CD14-positive monocyte (primary cell): ENCODE data around the gene QPCTL. TPM values are rescaled to one million over a fixed set of nuclear protein-coding genes. Genes with fewer than 3 reads are reported as not detected.
A peak's percentile ranks its signal among the peaks of the same experiment; 100 is the strongest.

ENCODE experiments used
- DNase-seq, 3 donors: peaks; one replicate each; pipeline ENCODE4 v3.0.0-alpha.2; 2011 to 2022
- H2AFZ ChIP-seq: 2 replicates; pipeline ENCODE4 v1.6.0; 2012; ENCODE audit warnings: mild to moderate bottlenecking, low read depth, low read length, inconsistent platforms; ENCODE audit not compliant: insufficient read depth, poor library complexity, severe bottlenecking
- H3K27ac ChIP-seq, 2 donors: 1 replicate in 1 of 2; 2 replicates in 1 of 2; pipeline ENCODE4 v1.5.1; 2012 to 2013; ENCODE audit warnings: low read length in 2 of 2, control low read depth in 1 of 2, inconsistent platforms in 1 of 2, low read depth in 1 of 2, mild to moderate bottlenecking in 1 of 2
- H3K27me3 ChIP-seq, 2 donors: one replicate each; pipeline versions ENCODE4 v1.6.0 to v1.6.1; 2011 to 2013; ENCODE audit warnings: low read length in 2 of 2; ENCODE audit not compliant: control insufficient read depth in 2 of 2, insufficient read depth in 2 of 2
- H3K36me3 ChIP-seq, 2 donors: replicated peaks in 1 of 2; 1 replicate in 1 of 2; 2 replicates in 1 of 2; pipeline versions ENCODE4 v1.5.1 to v1.6.1; 2012 to 2013; ENCODE audit warnings: low read length in 2 of 2, control low read depth in 1 of 2, inconsistent platforms in 1 of 2, mild to moderate bottlenecking in 1 of 2; ENCODE audit not compliant: insufficient read depth in 2 of 2, control insufficient read depth in 1 of 2
- H3K4me1 ChIP-seq, 2 donors: 1 replicate in 1 of 2; 2 replicates in 1 of 2; pipeline versions ENCODE4 v1.5.1 to v1.6.1; 2012 to 2013; ENCODE audit warnings: low read length in 2 of 2, control low read depth in 1 of 2, inconsistent platforms in 1 of 2, mild to moderate bottlenecking in 1 of 2, moderate library complexity in 1 of 2; ENCODE audit not compliant: insufficient read depth in 2 of 2, control insufficient read depth in 1 of 2
- H3K4me2 ChIP-seq: replicated peaks from 2 replicates; pipeline ENCODE3; 2012; ENCODE audit warnings: low read length, moderate library complexity, mild to moderate bottlenecking; ENCODE audit not compliant: poor library complexity, severe bottlenecking; ENCODE audit errors: extremely low read depth
- H3K4me3 ChIP-seq, 3 experiments: fragments of 200-600 bp in 1 of 3; sonication (generic) in 1 of 3; replicated peaks in 1 of 3; 1 replicate in 2 of 3; 2 replicates in 1 of 3; pipeline ENCODE4 v1.5.1; 2011 to 2013; ENCODE audit warnings: low read length in 3 of 3, mild to moderate bottlenecking in 3 of 3, control low read depth in 2 of 3, low read depth in 2 of 3, inconsistent platforms in 1 of 3, moderate library complexity in 1 of 3
- H3K79me2 ChIP-seq: 2 replicates; pipeline ENCODE4 v1.6.0; 2012; ENCODE audit warnings: mild to moderate bottlenecking, control low read depth, inconsistent platforms, low read length, moderate library complexity; ENCODE audit not compliant: insufficient read depth
- H3K9ac ChIP-seq: 2 replicates; pipeline ENCODE4 v1.6.0; 2017; ENCODE audit warnings: low read length, mild to moderate bottlenecking; ENCODE audit not compliant: insufficient read depth, poor library complexity, severe bottlenecking
- H3K9me3 ChIP-seq, 2 donors: replicated peaks in 1 of 2; 1 replicate in 1 of 2; 2 replicates in 1 of 2; pipeline versions ENCODE4 v1.5.1 to v1.6.1; 2012 to 2013; ENCODE audit warnings: low read length in 2 of 2, control low read depth in 1 of 2; ENCODE audit not compliant: control insufficient read depth in 1 of 2, insufficient read depth in 1 of 2
- H4K20me1 ChIP-seq: 2 replicates; pipeline ENCODE4 v1.6.0; 2012; ENCODE audit warnings: mild to moderate bottlenecking, low read length, control low read depth, moderate library complexity; ENCODE audit not compliant: insufficient read depth
- H3K27ac Mint-ChIP-seq, 7 donors: one replicate each; pipeline ENCODE4 v1.8.0; 2020; ENCODE audit warnings: mild to moderate bottlenecking in 7 of 7, mixed read lengths in 7 of 7, moderate library complexity in 6 of 7, inconsistent platforms in 2 of 7
- H3K27me3 Mint-ChIP-seq, 3 donors: one replicate each; pipeline ENCODE4 v1.8.0; 2021 to 2022; ENCODE audit warnings: low read depth in 3 of 3, mild to moderate bottlenecking in 3 of 3, mixed read lengths in 3 of 3, moderate library complexity in 3 of 3, inconsistent platforms in 1 of 3
- H3K36me3 Mint-ChIP-seq, 2 donors: one replicate each; pipeline ENCODE4 v1.8.0; 2020; ENCODE audit warnings: mixed read lengths in 2 of 2, inconsistent platforms in 1 of 2, mild to moderate bottlenecking in 1 of 2
- H3K4me1 Mint-ChIP-seq: one replicate; pipeline ENCODE4 v1.8.0; 2020; ENCODE audit warnings: mild to moderate bottlenecking, mixed read lengths
- H3K4me3 Mint-ChIP-seq, 2 donors: one replicate each; pipeline ENCODE4 v1.8.0; 2020; ENCODE audit warnings: mild to moderate bottlenecking in 2 of 2, mixed read lengths in 2 of 2, moderate library complexity in 1 of 2
- H3K9me3 Mint-ChIP-seq, 7 donors: one replicate each; pipeline ENCODE4 v1.8.0; 2020 to 2022; ENCODE audit warnings: mixed read lengths in 7 of 7, mild to moderate bottlenecking in 6 of 7, moderate library complexity in 6 of 7, inconsistent platforms in 2 of 7
- WGBS: methylation state at CpG from one replicate; pipeline ENCODE4 v1.1.5; 2013; ENCODE audit warnings: missing lambda C conversion rate; ENCODE audit not compliant: insufficient coverage; 5-methylcytosine and 5-hydroxymethylcytosine counted together
- intact Hi-C, 2 donors: fragments of 100-400 bp; cut with micrococcal nuclease; formaldehyde crosslinking; loops; one replicate each; pipeline versions ENCODE4 v1.15.0 to v1.15.1; 2023
- polyA plus RNA-seq, 3 donors: library from polyadenylated mRNA; depleted of rRNA in 1 of 3; unstranded in 2 of 3; stranded (reverse) in 1 of 3; fragments of 300-500 nt in 2 of 3; fragments of >200 nt in 1 of 3; fragmentation: Illumina TruSeq in 2 of 3; gene quantifications; 1 replicate in 2 of 3; 2 replicates in 1 of 3; pipeline ENCODE4 v1.2.3, GENCODE V29; 2012 to 2021
- TF ChIP-seq, protein P1 (sequence below): fragments of 200-600 bp; IDR thresholded peaks from one replicate; pipeline ENCODE4 v1.8.0; 2022; ENCODE audit warnings: antibody characterized with exemption, mild to moderate bottlenecking

The QPCTL gene
- polyA plus RNA-seq, 3 donors = 0.46 to 3.0 (median 0.90) TPM

DNA sequence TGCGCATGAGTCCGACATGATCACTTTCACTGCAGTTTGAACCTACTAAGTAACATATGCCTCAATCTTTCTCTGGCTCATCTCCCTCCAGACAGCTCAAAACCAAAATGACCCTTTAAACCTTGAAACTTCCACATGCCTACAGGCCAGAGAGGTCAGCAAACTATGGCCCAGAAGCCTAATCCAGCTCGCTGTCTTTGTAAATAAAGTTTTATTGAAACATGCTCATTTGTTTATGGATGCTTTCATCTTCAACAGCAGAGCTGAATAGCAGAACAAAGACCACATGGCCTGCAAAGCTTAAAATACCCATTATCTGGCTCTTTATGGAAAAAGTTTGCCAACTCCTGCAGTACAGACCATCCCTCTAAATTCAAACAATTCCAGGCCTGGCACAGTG lies 22.7 kb downstream of the QPCTL start:
- H2AFZ ChIP-seq = no peak overlapping the region
- no peaks in the 10 kb centered on the region for H3K27me3 ChIP-seq
- H3K4me3 Mint-ChIP-seq = no peak overlapping the region
- TF ChIP-seq, protein P1, sequence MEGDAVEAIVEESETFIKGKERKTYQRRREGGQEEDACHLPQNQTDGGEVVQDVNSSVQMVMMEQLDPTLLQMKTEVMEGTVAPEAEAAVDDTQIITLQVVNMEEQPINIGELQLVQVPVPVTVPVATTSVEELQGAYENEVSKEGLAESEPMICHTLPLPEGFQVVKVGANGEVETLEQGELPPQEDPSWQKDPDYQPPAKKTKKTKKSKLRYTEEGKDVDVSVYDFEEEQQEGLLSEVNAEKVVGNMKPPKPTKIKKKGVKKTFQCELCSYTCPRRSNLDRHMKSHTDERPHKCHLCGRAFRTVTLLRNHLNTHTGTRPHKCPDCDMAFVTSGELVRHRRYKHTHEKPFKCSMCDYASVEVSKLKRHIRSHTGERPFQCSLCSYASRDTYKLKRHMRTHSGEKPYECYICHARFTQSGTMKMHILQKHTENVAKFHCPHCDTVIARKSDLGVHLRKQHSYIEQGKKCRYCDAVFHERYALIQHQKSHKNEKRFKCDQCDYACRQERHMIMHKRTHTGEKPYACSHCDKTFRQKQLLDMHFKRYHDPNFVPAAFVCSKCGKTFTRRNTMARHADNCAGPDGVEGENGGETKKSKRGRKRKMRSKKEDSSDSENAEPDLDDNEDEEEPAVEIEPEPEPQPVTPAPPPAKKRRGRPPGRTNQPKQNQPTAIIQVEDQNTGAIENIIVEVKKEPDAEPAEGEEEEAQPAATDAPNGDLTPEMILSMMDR = no peak
- no peak overlapping the region for H3K9ac ChIP-seq
- H3K4me1 Mint-ChIP-seq = peaks cover 25% of the 10 kb centered on the region
- H3K9me3 Mint-ChIP-seq = no peaks in the 10 kb centered on the region
- peaks cover 56% of the 10 kb centered on the region for H3K79me2 ChIP-seq
- H3K9me3 ChIP-seq = no peaks in the 10 kb centered on the region
- H3K36me3 Mint-ChIP-seq = peaks cover 25 to 40% of the 10 kb centered on the region in 2 donors
- H3K4me2 ChIP-seq = no peak overlapping the region
- peaks cover 52% of the 10 kb centered on the region for H4K20me1 ChIP-seq
- intact Hi-C loops = no loop called here
- peaks cover 0 to 3% (median 3%) of the 10 kb centered on the region in 3 donors for H3K27me3 Mint-ChIP-seq
- WGBS = 100% methylated on average over 2 of the region's 3 CpGs
- H3K4me1 ChIP-seq = peaks cover 14 to 18% of the 10 kb centered on the region in 2 donors
- no peak overlapping the region for H3K27ac ChIP-seq
- no peak for DNase-seq
- peaks cover 21 to 36% of the 10 kb centered on the region in 2 donors for H3K36me3 ChIP-seq
- H3K4me3 ChIP-seq = no peak overlapping the region
- H3K27ac Mint-ChIP-seq = no peak overlapping the region

DNA sequence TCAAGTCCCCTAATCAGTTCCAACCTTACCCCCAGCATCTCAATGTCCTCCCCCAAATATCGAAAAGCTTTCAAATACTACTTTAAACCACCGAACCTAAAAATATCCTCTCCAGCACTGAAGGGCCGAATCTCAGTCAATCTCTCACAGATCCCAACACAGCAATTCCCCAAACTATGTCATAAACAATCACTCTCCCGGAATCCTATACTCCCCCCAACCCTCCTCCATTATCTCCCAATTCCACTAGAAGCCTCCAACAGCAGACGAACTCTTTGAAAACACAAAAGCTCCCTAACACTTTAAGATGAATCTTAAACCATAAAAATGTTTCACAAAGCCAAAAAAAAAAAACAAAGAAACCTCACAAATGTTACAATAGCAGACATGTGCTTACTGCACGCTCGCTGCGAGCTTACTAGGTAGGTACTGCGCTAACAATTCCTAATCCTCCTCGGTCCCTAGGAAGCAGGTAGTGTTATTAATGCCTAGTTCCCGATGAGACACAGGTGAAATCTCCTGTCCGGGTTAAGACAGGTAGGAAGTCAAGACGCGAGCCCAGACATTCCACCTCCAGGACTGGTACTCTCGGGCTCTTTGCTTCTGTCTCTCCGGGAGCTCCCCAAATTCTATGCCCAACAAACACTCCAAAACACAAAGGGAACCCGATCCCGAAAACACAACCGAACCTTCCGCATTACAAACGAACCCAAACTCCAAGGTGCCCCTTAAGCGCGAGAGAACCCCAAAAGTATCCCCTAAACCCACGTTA lies 24.1 kb downstream of the QPCTL start:
- TF ChIP-seq, protein P1 = no peak
- H3K27ac Mint-ChIP-seq = peak overlapping the region; percentile 90 to 96 (median 93)
- peaks cover 0 to 3% (median 3%) of the 10 kb centered on the region in 3 donors for H3K27me3 Mint-ChIP-seq
- peaks cover 38% of the 10 kb centered on the region for H4K20me1 ChIP-seq
- H3K36me3 ChIP-seq = peaks cover 16 to 26% of the 10 kb centered on the region in 2 donors
- H3K4me3 Mint-ChIP-seq = peak overlapping the region; percentile 93 to 98
- H3K4me2 ChIP-seq = peak overlapping the region; percentile 85
- peak overlapping the region; percentile 61 for H3K9ac ChIP-seq
- peak overlapping the region; percentile 74 for H2AFZ ChIP-seq
- H3K4me3 ChIP-seq = peak overlapping the region; percentile 45 to 90 (median 49)
- intact Hi-C loops = loop anchor here (1.0 to 2.0 kb wide), 2 partner anchors 14 to 23 kb away; partner anchors contain the start of gene FBXO46 (in 2 of the 2)
- peak overlapping the region in 1 of 2 donors; percentile 57 for H3K27ac ChIP-seq
- H3K9me3 Mint-ChIP-seq = no peaks in the 10 kb centered on the region
- peaks cover 33% of the 10 kb centered on the region for H3K4me1 Mint-ChIP-seq
- H3K4me1 ChIP-seq = peaks cover 21 to 29% of the 10 kb centered on the region in 2 donors
- H3K79me2 ChIP-seq = peaks cover 56% of the 10 kb centered on the region
- H3K36me3 Mint-ChIP-seq = peaks cover 14 to 38% of the 10 kb centered on the region in 2 donors
- no peak for DNase-seq
- H3K27me3 ChIP-seq = no peaks in the 10 kb centered on the region
- no peaks in the 10 kb centered on the region for H3K9me3 ChIP-seq
- 2% methylated on average over 21 of the region's 24 CpGs for WGBS
